HL-60 (cell line): ENCODE data around the gene GTF3C1.

ENCODE experiments used
- DNase-seq, 2 experiments: peaks; one replicate each; pipeline ENCODE4 v3.0.0-alpha.2; 2010 to 2020; ENCODE audit warnings: low read depth in 1 of 2, low spot score in 1 of 2
- H3K27ac ChIP-seq: fragments of 250-450 bp; sonication (Bioruptor Pico); replicated peaks from 2 replicates; pipeline ENCODE4 v1.5.1; 2020; ENCODE audit warnings: mild to moderate bottlenecking, moderate library complexity
- H3K27me3 ChIP-seq: fragments of 250-450 bp; sonication (Bioruptor Pico); 2 replicates; pipeline ENCODE4 v1.5.1; 2021; ENCODE audit warnings: mild to moderate bottlenecking, moderate library complexity; ENCODE audit not compliant: insufficient read depth, poor library complexity, severe bottlenecking
- H3K4me3 ChIP-seq: replicated peaks from 2 replicates; pipeline ENCODE4 v1.5.1; 2011; ENCODE audit warnings: mild to moderate bottlenecking, control low read depth, low read length; ENCODE audit not compliant: insufficient read depth
- CTCF ChIP-seq: IDR thresholded peaks from one replicate; pipeline ENCODE4 v1.5.1; 2011; ENCODE audit warnings: low read length, control low read depth, inconsistent platforms; ENCODE audit not compliant: insufficient read depth
- GABPA ChIP-seq: IDR thresholded peaks from 2 replicates; pipeline ENCODE4 v1.6.1; 2012; ENCODE audit warnings: low read depth
- POLR2AphosphoS5 ChIP-seq: IDR thresholded peaks from 2 replicates; pipeline ENCODE4 v1.6.1; 2012; ENCODE audit warnings: low read depth
- REST ChIP-seq: IDR thresholded peaks from 2 replicates; pipeline ENCODE4 v1.6.1; 2012; ENCODE audit warnings: low read depth; ENCODE audit not compliant: insufficient replicate concordance
- SPI1 ChIP-seq: IDR thresholded peaks from 2 replicates; pipeline ENCODE4 v1.6.1; 2012; ENCODE audit warnings: low read depth, mild to moderate bottlenecking, borderline replicate concordance

GTF3C1 gene

GRCh38 chr16:27596411-27596810, 46.7 kb upstream of the GTF3C1 start:
- DNase-seq: no peak
- Histone ChIP-seq H3K4me3 (no peak overlapping the region), H3K27me3 (no peaks in the 10 kb centered on the region), H3K27ac (no peak overlapping the region)
- no peak for TF ChIP-seq REST
- no peak for TF ChIP-seq CTCF
- TF ChIP-seq SPI1: no peak
- TF ChIP-seq GABPA: no peak
- no peak for TF ChIP-seq POLR2AphosphoS5

- TF ChIP-seq REST: no peak
- no peak for TF ChIP-seq SPI1
- TF ChIP-seq POLR2AphosphoS5: no peak
- no peak for TF ChIP-seq GABPA
- TF ChIP-seq CTCF: no peak
- Histone ChIP-seq H3K27me3 (no peaks in the 10 kb centered on the region), H3K4me3 (no peak overlapping the region), H3K27ac (no peak overlapping the region)
- no peak for DNase-seq
Measured at GRCh38 chr16:27595993-27596392, 46.3 kb upstream of the GTF3C1 start.

- Histone ChIP-seq H3K27ac (no peak overlapping the region), H3K4me3 (no peak overlapping the region), H3K27me3 (no peaks in the 10 kb centered on the region)
- TF ChIP-seq POLR2AphosphoS5 (no peak), SPI1 (no peak), GABPA (no peak), REST (no peak), CTCF (no peak)
- no peak for DNase-seq
Measured at GRCh38 chr16:27595475-27595874, 45.8 kb upstream of the GTF3C1 start.
